HEK293 (cell line): Measurements from ENCODE around the gene MTHFSD.

Experiments used
- CTCF ChIP-seq: fragments of 450-650 bp; formaldehyde crosslinking; IDR thresholded peaks from 2 replicates; pipeline ENCODE4 v1.5.1; 2016; ENCODE audit warnings: missing biosample characterization, missing genetic modification characterization
- IKZF3 ChIP-seq: fragments of 450-650 bp; IDR thresholded peaks from 2 replicates; pipeline ENCODE4 v1.5.0; 2018; ENCODE audit warnings: missing biosample characterization, mild to moderate bottlenecking, missing genetic modification characterization, moderate library complexity
- KLF10 ChIP-seq: fragments of 450-650 bp; IDR thresholded peaks from 2 replicates; pipeline ENCODE4 v1.5.1; 2018; ENCODE audit warnings: missing biosample characterization, mild to moderate bottlenecking, missing genetic modification characterization
- PRDM10 ChIP-seq: fragments of 450-650 bp; formaldehyde crosslinking; IDR thresholded peaks from 2 replicates; pipeline ENCODE4 v1.5.1; 2016; ENCODE audit warnings: missing biosample characterization, missing genetic modification characterization
- REST ChIP-seq: fragments of 450-650 bp; formaldehyde crosslinking; IDR thresholded peaks from 2 replicates; pipeline ENCODE4 v1.5.1; 2016; ENCODE audit warnings: missing biosample characterization, missing genetic modification characterization
- ZBTB44 ChIP-seq: fragments of 450-650 bp; IDR thresholded peaks from 2 replicates; pipeline ENCODE4 v1.5.1; 2018; ENCODE audit warnings: missing biosample characterization, mild to moderate bottlenecking, missing genetic modification characterization
- ZBTB7A ChIP-seq: fragments of 450-650 bp; formaldehyde crosslinking; IDR thresholded peaks from 2 replicates; pipeline ENCODE4 v1.5.1; 2016; ENCODE audit warnings: low read depth, missing biosample characterization, missing genetic modification characterization
- ZNF561 ChIP-seq: fragments of 450-650 bp; IDR thresholded peaks from 2 replicates; pipeline ENCODE4 v1.5.1; 2018; ENCODE audit warnings: missing biosample characterization, missing genetic modification characterization, borderline replicate concordance
- ZNF670 ChIP-seq: fragments of 450-650 bp; formaldehyde crosslinking; IDR thresholded peaks from 2 replicates; pipeline ENCODE4 v1.5.1; 2016; ENCODE audit warnings: missing biosample characterization, missing genetic modification characterization, low read depth

- TF ChIP-seq CTCF (tag by site-specific recombination) (no peak), ZBTB44 (tag by site-specific recombination) (no peak), ZBTB7A (tag by site-specific recombination) (no peak), ZNF670 (tag by site-specific recombination) (no peak), IKZF3 (tag by site-specific recombination) (no peak), KLF10 (tag by site-specific recombination) (no peak), ZNF561 (tag by site-specific recombination) (no peak), REST (tag by site-specific recombination) (no peak), PRDM10 (tag by site-specific recombination) (no peak)
Observed at GRCh38 chr16:86485746-86486145, 69.3 kb downstream of the MTHFSD start.
